WERI-Rb-1 (cell line): ENCODE measurements around the gene RAB18.

ENCODE experiments used
- DNase-seq: peaks from one replicate; pipeline ENCODE4 v3.0.0-alpha.2; 2020
- H3K27ac ChIP-seq: fragments of 250-450 bp; sonication (Bioruptor Pico); 2 replicates; pipeline ENCODE4 v1.5.1; 2020; ENCODE audit warnings: mild to moderate bottlenecking, moderate library complexity
- H3K27me3 ChIP-seq: fragments of 250-450 bp; sonication (Bioruptor Pico); 2 replicates; pipeline ENCODE4 v1.5.1; 2021; ENCODE audit warnings: mild to moderate bottlenecking, low read depth, moderate library complexity; ENCODE audit not compliant: insufficient read depth, severe bottlenecking
- H3K36me3 ChIP-seq: fragments of 250-450 bp; sonication (Bioruptor Pico); 2 replicates; pipeline ENCODE4 v1.5.1; 2020; ENCODE audit warnings: mild to moderate bottlenecking, moderate library complexity
- H3K4me3 ChIP-seq: 2 replicates; pipeline ENCODE4 v1.5.1; 2011; ENCODE audit warnings: low read depth, mild to moderate bottlenecking, control low read depth, low read length
- H3K9me3 ChIP-seq: fragments of 250-450 bp; sonication (Bioruptor Pico); 2 replicates; pipeline ENCODE4 v1.5.1; 2021; ENCODE audit warnings: mild to moderate bottlenecking, moderate library complexity; ENCODE audit not compliant: severe bottlenecking
- CTCF ChIP-seq: IDR thresholded peaks from 2 replicates; pipeline ENCODE4 v1.5.1; 2011; ENCODE audit warnings: low read depth, mild to moderate bottlenecking, control low read depth, inconsistent platforms, low read length

RAB18 gene

GRCh38 chr10:27494116-27494805 lies 9.8 kb upstream of the RAB18 start:
- DNase-seq, result no peak
- Histone ChIP-seq H3K9me3 (no peaks in the 10 kb centered on the region), H3K36me3 (no peaks in the 10 kb centered on the region), H3K4me3 (no peak overlapping the region), H3K27ac (no peak overlapping the region), H3K27me3 (no peaks in the 10 kb centered on the region)
- no peak for TF ChIP-seq CTCF

GRCh38 chr10:27496137-27496536 lies 8.0 kb upstream of the RAB18 start:
- Histone ChIP-seq H3K27me3 (no peaks in the 10 kb centered on the region), H3K36me3 (no peaks in the 10 kb centered on the region), H3K4me3 (no peak overlapping the region), H3K9me3 (no peaks in the 10 kb centered on the region), H3K27ac (no peak overlapping the region)
- DNase-seq, result no peak
- TF ChIP-seq CTCF, result no peak

GRCh38 chr10:27500096-27500495 lies 4.0 kb upstream of the RAB18 start:
- no peak overlapping the region for H3K27ac ChIP-seq
- no peak for DNase-seq
- H3K4me3 ChIP-seq, result no peak overlapping the region
- no peaks in the 10 kb centered on the region for H3K36me3 ChIP-seq
- no peaks in the 10 kb centered on the region for H3K9me3 ChIP-seq
- TF ChIP-seq CTCF, result no peak
- H3K27me3 ChIP-seq, result no peaks in the 10 kb centered on the region

GRCh38 chr10:27500886-27501285 lies 3.2 kb upstream of the RAB18 start:
- no peak for DNase-seq
- no peak for TF ChIP-seq CTCF
- Histone ChIP-seq H3K4me3 (no peak overlapping the region), H3K36me3 (no peaks in the 10 kb centered on the region), H3K27me3 (no peaks in the 10 kb centered on the region), H3K9me3 (no peaks in the 10 kb centered on the region), H3K27ac (no peak overlapping the region)

- H3K36me3 ChIP-seq, result no peaks in the 10 kb centered on the region
- TF ChIP-seq CTCF, result no peak
- no peaks in the 10 kb centered on the region for H3K27me3 ChIP-seq
- 0 out of 2 replicates have a peak overlapping the region, but pooled peaks have one; percentile 20 for H3K27ac ChIP-seq
- no peak for DNase-seq
- H3K9me3 ChIP-seq, result no peaks in the 10 kb centered on the region
- H3K4me3 ChIP-seq, result peak overlapping the region; percentile 78
Measured at GRCh38 chr10:27503498-27504006, 552 bp upstream of the RAB18 start.
